ENCODE results near the gene TRMT10B. TPM values are rescaled to one million over a fixed set of nuclear protein-coding genes. Genes with fewer than 3 reads are reported as not detected.

Gene TRMT10B
- total and polyA plus RNA-seq, 10 of the 15 experiments (the other 5 are each of a cell fraction or from before 2014, with no cell fraction given): 3.7 to 11.7 (median 6.8) TPM

DNA sequence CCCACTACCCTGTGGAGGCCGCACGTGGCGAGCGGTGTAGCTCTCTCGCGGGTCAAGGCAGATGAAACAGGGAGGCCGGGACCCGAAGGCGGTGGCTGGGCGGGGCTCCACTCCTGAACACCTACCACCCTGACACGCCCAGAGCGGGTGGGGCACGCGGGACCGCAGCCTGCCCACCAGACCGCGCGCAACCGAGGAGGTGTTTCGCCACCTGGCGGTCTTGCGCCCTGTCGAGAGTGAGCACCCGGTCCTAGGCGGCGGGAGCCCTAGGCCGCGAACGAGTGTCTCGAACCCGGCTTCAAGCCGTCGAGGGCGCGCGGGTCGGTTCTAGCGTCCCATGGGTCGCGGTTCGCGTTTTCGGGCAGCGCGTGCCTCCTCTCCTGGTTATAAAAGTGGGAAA lies 33.5 kb downstream of the TRMT10B start:
- DNase-seq (ENCODE audit: low read depth, low spot score) (no peak), ATAC-seq (no peak), FAIRE-seq (no peak)
- no TSS peak for BruUV-seq (replicated peaks)
- Histone ChIP-seq H3K4me1 (ENCODE audit: control insufficient read depth, insufficient read depth, low read length) (no peaks in the 10 kb centered on the region), H3K27me3 (replicated peaks in 1 of 2; ENCODE audit: control insufficient read depth in 2 of 2, insufficient read depth in 2 of 2, low read length in 1 of 2) (no peaks in the 10 kb centered on the region), H3K27ac (ENCODE audit: control insufficient read depth, insufficient read depth) (no peak overlapping the region), H3K4me3 (no peak overlapping the region), H3K36me3 (ENCODE audit: control insufficient read depth in 2 of 2, insufficient read depth in 2 of 2, low read length in 1 of 2) (peaks cover 0 to 4% of the 10 kb centered on the region in 2 experiments; a peak in 1 of 4 replicates), H4K20me1 (ENCODE audit: control insufficient read depth, insufficient read depth) (no peaks in the 10 kb centered on the region), H3K4me2 (ENCODE audit: control insufficient read depth, insufficient read depth) (no peak overlapping the region), H3K79me2 (ENCODE audit: control insufficient read depth, insufficient read depth, low read length) (peaks cover 34% of the 10 kb centered on the region), H3K9me3 (replicated peaks; ENCODE audit: control insufficient read depth, insufficient read depth, low read length) (no peaks in the 10 kb centered on the region), H2AFZ (ENCODE audit: control insufficient read depth, low read depth, low read length) (no peak overlapping the region), H3K9ac (ENCODE audit: control insufficient read depth, insufficient read depth, low read length) (no peak overlapping the region)
- CTCF ChIA-PET: no interaction called here
- 96% methylated on average over 32 of the region's 45 CpGs for WGBS (ENCODE audit: insufficient coverage, insufficient replicate concordance, low lambda C conversion rate, missing lambda C conversion rate)
- no peak for TF ChIP-seq SREBF1 (IDR thresholded peaks at IDR 0.05; ENCODE audit: low read length)
- no peak for TF ChIP-seq HDAC2 (IDR thresholded peaks at IDR 0.05)
- TF ChIP-seq IKZF1 (conservative IDR thresholded peaks at IDR 0.05): no peak
- TF ChIP-seq, protein P1, sequence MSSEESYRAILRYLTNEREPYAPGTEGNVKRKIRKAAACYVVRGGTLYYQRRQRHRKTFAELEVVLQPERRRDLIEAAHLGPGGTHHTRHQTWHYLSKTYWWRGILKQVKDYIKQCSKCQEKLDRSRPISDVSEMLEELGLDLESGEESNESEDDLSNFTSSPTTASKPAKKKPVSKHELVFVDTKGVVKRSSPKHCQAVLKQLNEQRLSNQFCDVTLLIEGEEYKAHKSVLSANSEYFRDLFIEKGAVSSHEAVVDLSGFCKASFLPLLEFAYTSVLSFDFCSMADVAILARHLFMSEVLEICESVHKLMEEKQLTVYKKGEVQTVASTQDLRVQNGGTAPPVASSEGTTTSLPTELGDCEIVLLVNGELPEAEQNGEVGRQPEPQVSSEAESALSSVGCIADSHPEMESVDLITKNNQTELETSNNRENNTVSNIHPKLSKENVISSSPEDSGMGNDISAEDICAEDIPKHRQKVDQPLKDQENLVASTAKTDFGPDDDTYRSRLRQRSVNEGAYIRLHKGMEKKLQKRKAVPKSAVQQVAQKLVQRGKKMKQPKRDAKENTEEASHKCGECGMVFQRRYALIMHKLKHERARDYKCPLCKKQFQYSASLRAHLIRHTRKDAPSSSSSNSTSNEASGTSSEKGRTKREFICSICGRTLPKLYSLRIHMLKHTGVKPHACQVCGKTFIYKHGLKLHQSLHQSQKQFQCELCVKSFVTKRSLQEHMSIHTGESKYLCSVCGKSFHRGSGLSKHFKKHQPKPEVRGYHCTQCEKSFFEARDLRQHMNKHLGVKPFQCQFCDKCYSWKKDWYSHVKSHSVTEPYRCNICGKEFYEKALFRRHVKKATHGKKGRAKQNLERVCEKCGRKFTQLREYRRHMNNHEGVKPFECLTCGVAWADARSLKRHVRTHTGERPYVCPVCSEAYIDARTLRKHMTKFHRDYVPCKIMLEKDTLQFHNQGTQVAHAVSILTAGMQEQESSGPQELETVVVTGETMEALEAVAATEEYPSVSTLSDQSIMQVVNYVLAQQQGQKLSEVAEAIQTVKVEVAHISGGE (CRISPR knock-in tag; IDR thresholded peaks at IDR 0.05): no peak
- TF ChIP-seq, protein P2, sequence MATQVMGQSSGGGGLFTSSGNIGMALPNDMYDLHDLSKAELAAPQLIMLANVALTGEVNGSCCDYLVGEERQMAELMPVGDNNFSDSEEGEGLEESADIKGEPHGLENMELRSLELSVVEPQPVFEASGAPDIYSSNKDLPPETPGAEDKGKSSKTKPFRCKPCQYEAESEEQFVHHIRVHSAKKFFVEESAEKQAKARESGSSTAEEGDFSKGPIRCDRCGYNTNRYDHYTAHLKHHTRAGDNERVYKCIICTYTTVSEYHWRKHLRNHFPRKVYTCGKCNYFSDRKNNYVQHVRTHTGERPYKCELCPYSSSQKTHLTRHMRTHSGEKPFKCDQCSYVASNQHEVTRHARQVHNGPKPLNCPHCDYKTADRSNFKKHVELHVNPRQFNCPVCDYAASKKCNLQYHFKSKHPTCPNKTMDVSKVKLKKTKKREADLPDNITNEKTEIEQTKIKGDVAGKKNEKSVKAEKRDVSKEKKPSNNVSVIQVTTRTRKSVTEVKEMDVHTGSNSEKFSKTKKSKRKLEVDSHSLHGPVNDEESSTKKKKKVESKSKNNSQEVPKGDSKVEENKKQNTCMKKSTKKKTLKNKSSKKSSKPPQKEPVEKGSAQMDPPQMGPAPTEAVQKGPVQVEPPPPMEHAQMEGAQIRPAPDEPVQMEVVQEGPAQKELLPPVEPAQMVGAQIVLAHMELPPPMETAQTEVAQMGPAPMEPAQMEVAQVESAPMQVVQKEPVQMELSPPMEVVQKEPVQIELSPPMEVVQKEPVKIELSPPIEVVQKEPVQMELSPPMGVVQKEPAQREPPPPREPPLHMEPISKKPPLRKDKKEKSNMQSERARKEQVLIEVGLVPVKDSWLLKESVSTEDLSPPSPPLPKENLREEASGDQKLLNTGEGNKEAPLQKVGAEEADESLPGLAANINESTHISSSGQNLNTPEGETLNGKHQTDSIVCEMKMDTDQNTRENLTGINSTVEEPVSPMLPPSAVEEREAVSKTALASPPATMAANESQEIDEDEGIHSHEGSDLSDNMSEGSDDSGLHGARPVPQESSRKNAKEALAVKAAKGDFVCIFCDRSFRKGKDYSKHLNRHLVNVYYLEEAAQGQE (IDR thresholded peaks at IDR 0.05; ENCODE audit: low read depth, low read length): no peak
- TF ChIP-seq RUNX3 (IDR thresholded peaks at IDR 0.05; ENCODE audit: low read length): no peak
- TF ChIP-seq ZNF207 (IDR thresholded peaks at IDR 0.05; ENCODE audit: borderline replicate concordance): no peak
- POLR2A ChIA-PET: no interaction called here
- intact Hi-C loops (cut with micrococcal nuclease; ENCODE audit: unreplicated experiment) (loop anchor here (10.0 kb wide), 1 partner anchor 302 kb away; the partner anchor contains the start of gene POLR1E), in situ Hi-C loops (cut with MboI) (no loop called here)
- SMC1A ChIA-PET (ENCODE audit: uncharacterized antibody, unreplicated experiment): interaction anchor here (0.7 kb wide), 1 partner anchor 8 kb away, joined by 4 read pairs; no protein-coding TSS in a partner anchor
- RAD21 ChIA-PET (ENCODE audit: unreplicated experiment): no interaction called here
